Stimulated activated CD8-positive, alpha-beta memory T cell treated with anti-CD3 and anti-CD28 coated beads, Interleukin-7, amount 100 ng/mL, for 1 hour (primary cell): Measurements from ENCODE around the gene KIF2B.
"Not testable (repeated sequence)": the region's sequence is repeated elsewhere in the genome, so short reads cannot be mapped to it uniquely, and the experiment has no call there.

Source experiments
- DNase-seq, 2 donors: peaks; one replicate each; pipeline ENCODE4 v3.0.0-alpha.2; 2020; ENCODE audit warnings: low read depth in 2 of 2

KIF2B gene, protein sequence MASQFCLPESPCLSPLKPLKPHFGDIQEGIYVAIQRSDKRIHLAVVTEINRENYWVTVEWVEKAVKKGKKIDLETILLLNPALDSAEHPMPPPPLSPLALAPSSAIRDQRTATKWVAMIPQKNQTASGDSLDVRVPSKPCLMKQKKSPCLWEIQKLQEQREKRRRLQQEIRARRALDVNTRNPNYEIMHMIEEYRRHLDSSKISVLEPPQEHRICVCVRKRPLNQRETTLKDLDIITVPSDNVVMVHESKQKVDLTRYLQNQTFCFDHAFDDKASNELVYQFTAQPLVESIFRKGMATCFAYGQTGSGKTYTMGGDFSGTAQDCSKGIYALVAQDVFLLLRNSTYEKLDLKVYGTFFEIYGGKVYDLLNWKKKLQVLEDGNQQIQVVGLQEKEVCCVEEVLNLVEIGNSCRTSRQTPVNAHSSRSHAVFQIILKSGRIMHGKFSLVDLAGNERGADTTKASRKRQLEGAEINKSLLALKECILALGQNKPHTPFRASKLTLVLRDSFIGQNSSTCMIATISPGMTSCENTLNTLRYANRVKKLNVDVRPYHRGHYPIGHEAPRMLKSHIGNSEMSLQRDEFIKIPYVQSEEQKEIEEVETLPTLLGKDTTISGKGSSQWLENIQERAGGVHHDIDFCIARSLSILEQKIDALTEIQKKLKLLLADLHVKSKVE

DNA sequence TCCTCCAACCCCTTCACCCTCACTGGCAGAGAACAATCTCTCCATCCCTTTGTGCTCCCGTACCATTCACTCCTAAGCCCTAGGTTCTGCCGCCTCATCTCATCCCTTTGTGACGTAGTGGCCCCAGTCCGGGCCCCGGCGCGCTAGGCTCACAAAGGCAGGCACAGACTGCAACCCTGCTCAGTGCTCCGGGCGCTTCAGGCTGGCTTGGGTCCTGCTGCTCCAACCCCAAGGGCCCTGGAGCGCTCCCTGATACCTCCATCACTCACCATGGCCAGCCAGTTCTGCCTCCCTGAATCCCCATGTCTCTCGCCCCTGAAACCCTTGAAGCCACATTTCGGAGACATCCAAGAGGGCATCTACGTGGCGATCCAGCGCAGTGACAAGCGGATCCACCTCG, at the start of gene KIF2B:
Gene KIF2B (plus strand): TSS at position 164 of the 400 bp plus-strand sequence. CDS start 107 bp downstream, at position 271.
- no peak for DNase-seq

DNA sequence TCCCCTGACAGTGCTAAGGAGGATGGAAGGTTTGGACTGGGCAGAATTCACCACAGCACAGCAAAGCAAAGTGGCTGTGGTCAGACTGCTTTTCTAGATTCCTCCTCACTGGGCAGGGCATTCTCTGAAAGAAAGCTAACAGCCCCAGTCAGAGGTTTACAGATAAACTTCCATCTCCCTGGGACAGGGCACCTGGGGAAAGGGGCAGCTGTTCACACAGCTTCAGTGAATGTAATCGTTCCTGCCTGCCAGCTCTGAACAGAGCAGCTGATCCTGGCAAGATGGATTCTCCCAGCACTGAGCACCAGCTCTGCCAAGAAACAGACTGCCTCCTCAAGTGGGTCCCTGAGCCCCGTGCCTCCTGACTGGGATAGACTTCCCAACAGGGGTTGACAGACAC, 42.4 kb upstream of the KIF2B start:
- no peak for DNase-seq

DNA sequence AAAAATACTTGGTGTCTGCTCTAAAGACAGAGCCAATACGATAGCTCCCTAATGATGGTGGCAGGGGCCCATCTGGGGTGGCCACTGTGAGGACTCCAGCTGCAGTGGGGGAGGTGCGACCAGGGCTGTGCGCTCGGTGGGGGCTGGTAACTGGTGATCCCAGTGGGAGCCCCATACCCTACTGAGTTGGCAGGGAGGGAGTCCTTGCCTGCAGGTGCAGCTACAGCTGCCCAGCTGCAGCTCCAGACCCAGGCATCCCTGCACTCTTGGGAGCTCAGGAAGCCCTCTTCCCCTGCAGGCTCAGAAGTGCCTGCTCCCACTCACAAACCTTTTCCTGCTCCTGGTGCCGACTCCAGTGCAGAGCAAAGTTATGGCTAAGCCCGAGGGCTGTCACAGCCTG, 31.2 kb upstream of the KIF2B start:
- DNase-seq: no peak

DNA sequence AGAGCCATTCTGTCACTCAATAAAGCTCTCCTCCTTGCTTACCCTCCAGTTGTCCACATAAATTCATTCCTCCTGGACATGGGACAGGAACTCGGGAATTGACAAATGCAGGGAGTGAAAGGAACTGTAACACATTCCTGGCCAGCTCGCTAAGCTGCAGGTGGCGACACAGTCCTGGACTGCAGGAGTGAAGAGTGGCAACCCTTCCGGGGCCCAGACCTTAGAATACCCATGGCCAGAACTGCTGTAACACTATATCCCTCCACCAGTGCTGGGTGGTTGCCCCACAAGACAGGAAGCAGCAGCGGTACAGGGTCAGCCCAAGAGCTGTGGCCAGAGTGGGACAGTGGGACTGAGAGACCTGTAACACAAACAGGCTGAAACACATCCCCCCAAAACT, 30.3 kb upstream of the KIF2B start:
- no peak for DNase-seq

DNA sequence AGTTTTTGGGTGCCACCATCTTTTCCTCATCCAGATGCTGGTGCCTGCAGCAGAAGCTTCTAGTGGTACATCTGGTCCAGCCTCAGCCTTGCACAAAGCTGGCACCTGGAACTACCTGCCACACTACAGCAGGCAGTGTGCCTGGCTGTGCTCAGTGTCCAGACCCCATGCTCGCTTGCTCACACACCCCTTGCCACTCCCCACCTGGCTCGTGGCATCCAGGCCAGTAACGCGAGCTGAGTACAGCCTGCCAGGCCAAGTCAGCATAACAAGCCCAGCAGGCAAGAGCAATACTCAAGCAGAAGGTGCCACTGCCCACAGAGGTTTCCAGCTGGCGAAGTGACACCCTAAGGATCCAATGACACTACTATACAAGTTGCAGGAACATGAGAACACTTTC, 29.7 kb upstream of the KIF2B start:
- no peak for DNase-seq

DNA sequence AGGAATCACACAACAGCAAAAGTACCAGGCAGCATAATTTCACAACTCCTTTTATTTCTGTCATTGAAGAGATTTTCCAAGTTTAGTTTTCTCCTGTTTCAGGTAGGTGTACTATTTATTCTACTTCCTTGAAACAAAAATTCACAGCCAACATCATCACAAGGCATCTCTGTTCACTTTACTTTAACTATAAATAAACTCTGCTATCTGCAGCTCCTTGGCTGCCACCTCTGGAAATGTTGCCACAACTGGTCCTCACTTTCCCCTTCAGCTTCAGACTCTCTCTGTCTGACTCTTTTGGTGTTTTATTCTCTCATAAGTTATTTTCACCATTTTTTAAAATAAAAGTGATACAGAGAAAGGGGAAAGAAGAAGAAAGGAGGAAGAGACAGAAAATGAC, 27.9 kb upstream of the KIF2B start:
- DNase-seq: no peak

DNA sequence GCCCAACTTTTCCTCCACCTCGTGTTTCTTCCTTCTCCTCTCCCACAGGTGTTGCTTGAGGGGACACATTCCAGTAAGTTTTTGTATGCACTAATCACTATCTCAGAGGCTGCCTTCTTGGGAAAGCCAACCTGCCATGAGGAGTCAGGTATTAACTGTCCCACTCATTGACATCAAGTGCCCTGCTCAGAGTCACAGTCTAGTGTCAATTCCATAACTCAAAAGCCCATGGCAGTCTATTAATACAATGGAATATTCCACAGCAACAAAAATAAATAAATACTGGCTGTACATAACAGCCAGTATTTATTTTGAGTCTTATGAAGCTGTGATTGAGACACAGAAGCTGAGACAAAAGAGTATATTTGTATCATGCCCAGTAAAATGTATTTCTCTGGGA, 26.1 kb upstream of the KIF2B start:
- DNase-seq: no peak

DNA sequence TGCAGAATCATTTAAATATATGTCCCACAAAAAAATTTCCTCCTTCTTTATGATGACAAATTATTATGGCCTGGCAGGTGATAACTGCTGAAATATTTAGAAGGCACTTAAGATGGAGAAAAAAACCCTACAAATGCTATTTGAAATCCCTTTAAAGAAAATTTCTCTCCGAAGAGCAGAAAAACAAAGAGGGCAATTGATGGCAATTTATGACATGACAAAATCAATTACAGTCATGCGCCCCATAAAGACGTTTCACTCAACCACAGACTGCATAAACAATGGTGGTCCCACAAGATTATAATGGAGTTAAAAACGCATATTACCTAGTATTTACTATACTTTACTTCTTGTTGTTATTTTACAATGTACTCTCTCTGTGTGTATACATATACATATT, 25.2 kb upstream of the KIF2B start:
- no peak for DNase-seq

DNA sequence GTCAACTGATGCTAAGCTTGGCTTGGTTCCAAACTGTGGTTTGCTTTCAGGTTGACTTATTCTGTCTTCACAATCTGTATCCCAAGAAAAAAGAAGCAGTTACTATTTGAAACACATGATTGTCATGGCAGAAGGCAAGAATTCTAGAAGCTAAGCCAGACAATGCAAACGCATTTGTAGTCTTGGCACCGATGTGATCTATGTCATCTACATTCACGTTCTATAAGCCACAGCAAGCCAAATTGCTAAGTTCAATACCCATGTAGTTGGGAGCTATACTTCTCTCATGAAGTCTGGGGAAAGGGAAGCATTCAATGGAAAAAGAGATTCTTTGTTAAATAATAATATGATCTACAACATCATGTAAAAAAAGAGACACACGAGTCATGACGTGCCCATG, 18.3 kb upstream of the KIF2B start:
- no peak for DNase-seq

DNA sequence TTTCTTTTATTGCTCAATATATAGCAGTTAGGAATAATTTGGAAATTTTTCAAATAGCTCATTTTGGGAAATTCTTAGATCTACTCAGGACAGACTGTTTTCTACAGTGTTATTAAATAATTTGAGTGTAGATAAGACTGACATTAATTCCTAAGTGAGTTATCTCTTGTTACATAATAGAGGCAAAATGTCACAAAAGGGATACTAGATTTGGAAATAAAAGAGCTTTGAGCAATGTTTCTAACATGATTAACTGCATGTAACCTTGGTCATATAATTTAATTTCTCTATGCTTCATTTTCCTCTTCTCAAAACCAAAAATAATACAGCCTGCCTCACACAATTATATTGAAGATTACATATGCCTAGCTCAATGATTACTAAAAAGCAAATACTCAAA, 16.3 kb upstream of the KIF2B start:
- no peak for DNase-seq

DNA sequence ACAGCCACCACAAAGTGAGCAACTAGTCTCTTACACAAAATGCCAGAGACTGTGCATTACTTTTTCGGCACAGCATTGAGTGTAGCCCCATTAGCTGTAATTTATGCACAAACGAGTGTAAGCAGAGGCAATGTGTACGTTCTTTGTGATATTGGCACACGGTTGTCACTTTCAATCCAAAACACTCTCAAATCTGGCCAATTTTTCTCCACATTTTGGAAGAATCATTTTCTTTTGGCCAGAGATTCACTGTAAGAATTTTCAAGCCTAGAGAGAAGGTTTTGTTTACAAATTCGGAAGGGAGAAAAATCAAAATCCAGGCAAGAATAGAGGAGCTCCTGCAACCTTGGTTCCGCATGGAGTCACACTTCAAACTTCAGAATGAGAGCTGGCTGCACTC, 15.4 kb upstream of the KIF2B start:
- DNase-seq: no peak

DNA sequence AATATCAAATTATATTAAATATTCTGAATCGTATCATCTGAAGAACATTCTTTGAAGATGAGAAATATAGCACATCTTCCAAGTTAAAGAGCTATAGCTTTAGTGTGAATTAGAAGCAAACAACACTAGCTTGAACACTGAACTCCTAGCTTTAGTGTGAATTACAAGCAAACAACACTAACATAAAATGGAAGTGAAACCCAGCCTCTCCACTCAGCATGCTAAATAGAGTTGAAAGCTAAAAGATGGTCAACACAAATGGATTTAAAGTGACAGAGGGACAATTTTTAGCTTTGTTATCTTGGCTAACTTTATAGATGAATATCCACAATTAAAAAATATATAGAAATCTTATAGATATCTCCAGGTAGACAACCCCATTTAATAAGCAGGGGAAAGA, 4.5 kb upstream of the KIF2B start:
- no peak for DNase-seq

DNA sequence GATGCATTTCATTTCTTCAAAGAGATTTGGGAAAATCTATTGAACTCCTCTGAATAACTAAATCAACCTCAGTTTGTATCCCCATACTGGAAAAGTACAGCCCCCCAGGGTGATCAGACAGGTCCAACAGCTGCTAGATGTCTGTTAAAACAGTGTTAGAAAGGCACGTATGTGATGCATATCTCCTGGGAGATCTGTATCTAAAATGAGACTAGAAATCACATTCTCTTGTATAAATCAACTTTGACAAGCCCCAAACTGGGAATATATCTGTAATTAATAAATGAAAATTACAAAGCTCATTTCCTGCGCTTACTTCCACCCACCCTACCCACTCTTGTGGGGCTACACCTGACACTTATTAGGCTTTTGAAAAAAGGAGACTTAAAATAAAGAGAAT, 3.8 kb upstream of the KIF2B start:
- no peak for DNase-seq

DNA sequence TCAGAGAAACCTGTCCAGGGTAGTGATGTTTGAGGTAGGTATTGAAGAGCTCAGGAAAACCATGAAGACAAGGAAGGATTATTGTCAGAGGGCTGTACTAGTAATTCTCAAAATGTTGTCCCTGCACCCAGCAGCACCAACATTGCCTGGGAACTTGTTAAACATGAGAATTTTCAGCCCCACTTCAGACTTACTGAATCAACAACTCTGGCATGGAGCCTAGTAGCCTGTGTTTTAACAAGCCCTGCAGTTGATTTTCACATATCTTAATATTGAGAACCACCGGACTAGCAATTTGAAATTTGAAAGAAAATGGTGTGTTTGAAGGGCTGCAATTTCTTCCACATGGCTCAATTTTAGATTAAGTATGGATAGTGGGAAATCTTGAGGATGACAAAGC, 2.8 kb upstream of the KIF2B start:
- DNase-seq: no peak

DNA sequence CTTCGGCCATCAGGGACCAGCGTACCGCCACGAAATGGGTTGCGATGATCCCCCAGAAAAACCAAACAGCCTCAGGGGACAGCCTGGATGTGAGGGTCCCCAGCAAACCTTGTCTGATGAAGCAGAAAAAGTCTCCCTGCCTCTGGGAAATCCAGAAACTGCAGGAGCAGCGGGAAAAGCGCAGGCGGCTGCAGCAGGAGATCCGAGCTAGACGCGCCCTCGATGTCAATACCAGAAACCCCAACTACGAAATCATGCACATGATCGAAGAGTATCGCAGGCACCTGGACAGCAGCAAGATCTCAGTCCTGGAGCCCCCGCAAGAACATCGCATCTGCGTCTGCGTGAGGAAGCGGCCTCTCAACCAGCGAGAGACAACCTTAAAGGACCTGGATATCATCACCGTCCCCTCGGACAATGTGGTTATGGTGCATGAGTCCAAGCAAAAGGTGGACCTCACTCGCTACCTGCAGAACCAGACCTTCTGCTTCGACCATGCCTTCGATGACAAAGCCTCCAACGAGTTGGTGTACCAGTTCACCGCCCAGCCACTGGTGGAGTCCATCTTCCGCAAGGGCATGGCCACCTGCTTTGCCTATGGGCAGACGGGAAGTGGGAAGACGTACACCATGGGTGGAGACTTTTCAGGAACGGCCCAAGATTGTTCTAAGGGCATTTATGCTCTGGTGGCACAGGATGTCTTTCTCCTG, 769 bp downstream of the KIF2B start:
- DNase-seq: no peak

DNA sequence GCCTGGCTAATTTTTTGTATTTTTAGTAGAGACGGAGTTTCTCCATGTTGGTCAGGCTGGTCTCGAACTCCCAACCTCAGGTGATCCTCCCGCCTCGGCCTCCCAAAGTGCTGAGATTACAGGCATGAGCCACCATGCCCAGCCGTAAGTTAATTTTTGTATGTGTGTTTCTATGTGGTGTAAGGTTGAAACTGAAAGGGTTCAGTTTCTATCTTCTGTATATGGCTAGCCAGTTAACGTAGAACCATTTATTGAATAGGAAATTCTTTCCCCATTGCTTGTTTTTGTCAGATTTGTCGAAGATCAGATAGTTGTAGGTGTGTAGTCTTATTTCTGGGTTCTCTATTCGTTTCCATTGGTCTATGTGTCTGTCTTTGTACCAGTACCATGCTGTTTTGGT, 12.0 kb downstream of the KIF2B start:
- DNase-seq: not testable (repeated sequence)

DNA sequence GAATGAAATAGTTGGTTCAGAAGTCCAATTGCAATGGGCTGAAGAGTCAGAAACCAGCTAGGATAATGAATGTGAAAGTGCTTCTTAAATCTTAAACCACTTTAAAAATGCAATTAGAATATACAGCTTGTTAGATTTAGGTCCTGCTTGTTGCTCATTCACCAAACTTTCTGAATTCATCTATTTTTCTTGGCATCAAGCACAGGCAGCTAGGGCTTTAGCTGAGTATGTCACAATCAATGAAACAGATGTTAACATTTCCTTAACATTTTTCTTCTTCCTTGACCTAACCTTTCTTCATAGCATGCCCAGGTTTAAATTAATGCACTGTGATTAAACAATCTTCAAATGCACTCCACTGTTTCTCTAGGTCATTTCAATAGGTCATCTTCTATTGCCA, 14.4 kb downstream of the KIF2B start:
- DNase-seq: no peak

DNA sequence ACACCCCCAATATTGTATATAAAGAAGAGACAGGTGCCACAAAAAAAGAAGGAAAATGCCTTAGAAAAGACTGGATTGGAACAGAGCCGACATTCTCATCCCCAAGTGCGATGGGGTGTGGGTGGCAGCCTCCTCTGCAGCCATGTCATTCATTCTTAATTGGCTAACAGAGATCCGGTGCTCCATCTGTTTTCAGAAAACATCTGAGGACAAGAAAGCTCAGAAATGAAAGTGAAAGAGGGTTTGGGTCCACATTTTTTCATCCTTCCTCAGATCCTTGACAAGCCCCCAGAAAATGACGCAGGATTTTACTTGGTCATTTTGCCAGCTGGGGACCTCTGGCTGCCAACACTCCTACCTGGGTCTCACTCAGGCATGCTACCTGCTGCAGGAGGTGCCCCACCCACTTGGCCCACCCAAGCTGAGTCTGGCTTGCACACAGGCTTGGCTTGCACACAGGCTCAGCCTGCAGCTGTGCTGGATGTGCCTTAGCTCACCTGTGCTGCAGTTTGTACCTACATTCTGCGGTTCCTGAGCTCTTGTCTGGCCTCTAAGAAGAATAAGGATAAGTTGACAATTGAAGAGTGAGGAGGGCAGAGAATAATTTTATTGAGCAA, 21.9 kb downstream of the KIF2B start:
- DNase-seq: no peak

DNA sequence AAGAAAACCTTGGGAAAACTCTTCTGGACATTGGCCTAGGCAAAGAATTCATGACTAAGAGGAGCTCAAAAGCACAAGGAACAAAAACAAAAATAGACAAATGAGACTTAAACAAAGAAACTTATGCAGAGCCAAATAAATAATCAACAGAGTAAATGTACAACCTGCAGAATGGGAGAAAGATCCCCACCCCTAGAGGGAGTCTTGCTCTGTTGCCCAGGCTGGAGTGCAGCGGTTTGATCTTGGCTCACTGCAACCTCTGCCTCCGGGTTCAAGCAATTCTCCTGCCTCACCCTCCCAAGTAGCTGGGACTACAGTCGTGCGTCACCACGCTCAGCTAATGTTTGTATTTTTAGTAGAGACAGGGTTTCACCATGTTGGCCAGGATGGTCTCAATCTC, 48.4 kb downstream of the KIF2B start:
- not testable (repeated sequence) for DNase-seq
